RCC 7860 (cell line): ENCODE results near the gene TNC.
"Not testable (repeated sequence)": the region's sequence is repeated elsewhere in the genome, so short reads cannot be mapped to it uniquely, and the experiment has no call there.

Source experiments
- DNase-seq: peaks from one replicate; pipeline ENCODE4 v3.0.0-alpha.2; 2015; ENCODE audit warnings: low spot score
- FAIRE-seq: peaks from 2 replicates; lab custom pipeline; 2012; peaks lifted over from hg19 to GRCh38; lab: Jason Lieb, UNC

The TNC gene

DNA sequence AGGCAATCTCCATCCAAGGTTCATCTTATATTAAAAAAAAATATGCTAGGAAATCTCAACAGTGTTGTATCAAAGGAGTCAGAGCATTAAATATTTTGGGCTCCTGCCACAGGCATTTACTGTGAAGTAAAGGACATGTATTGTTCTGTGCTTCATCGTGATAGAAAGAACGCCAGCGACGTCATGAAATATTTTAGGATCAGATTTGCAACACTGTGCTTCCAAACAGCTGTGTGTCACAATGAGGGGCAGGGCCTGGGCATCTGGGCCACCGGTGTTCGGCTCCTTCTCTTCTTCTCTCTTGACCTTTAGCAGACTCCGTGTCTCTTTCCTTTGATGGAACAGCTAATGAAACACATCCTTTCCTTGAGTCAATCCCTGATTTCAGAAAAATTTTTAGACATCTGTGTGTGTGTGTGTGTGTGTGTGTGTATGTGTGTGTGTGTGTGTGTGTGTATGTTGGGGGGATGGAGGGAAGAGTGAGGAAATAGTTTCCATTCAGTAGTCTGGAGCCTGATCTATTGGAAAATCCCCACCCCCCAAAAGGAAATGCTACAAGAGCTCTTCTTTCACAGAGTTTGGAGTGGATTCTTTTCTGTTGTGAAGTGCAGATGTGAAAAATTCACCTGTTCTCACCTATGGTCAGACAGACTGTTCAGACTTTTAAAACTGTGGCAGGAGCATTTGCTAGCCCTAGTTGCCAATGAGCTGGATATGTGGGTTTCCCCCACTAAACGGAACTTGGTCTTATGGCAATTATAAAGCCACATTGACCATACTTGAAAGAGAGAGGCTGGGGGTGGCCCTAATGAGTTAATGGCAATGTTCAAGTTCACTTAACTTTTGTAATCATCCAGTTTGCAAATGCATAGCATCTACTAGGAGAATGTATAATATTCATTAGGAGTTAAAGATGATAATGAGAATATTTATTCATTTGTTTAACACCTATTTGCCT lies 18.1 kb upstream of the TNC start:
- DNase-seq (no peak), FAIRE-seq (no peak)

DNA sequence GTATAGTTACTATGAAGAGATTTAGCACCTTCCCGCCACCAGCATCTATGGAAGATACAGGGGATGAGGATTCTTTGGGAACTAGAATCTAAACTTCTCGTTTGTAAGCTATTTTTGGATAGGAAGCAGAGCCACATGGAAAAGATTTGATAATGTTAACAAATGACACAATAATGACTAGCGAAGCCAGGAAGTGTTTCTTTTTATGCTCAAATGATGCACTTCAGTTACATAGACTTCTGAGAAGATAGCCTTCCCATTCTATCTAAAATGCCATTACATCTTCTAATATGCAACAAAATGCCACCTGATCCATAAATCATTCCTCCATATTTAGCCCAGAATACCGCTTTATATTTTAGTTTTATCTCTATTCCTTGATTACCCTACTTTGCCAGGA lies 17.0 kb upstream of the TNC start:
- FAIRE-seq (no peak), DNase-seq (no peak)

DNA sequence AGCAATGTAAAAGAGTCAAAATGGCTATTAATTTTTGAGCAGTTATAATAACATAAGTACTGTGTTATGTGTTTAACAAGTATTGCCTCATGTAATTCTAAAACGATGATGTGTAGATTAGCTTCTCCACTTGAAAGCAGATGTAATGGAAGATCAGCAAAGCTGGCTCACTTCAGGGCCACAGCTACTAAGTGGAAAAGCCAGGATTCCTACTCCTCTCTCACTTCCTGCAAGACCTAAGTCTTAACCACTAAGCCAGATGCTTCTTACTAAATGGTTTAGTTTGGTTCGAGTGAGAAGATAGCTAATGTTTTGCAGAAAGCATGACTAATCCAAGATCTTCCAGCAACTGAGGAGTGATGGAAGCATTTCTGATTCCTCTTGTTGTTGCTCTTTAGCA lies 15.7 kb upstream of the TNC start:
- FAIRE-seq (peak; percentile 96), DNase-seq (peak; percentile 86)

- FAIRE-seq = no peak
- peak; percentile 73 for DNase-seq
These were observed 14.7 kb upstream of the TNC start for GRCh38 chr9:115132648-115133047.

GRCh38 chr9:115130176-115130575 lies 12.2 kb upstream of the TNC start:
- DNase-seq (no peak), FAIRE-seq (no peak)

- not testable (repeated sequence) for FAIRE-seq, DNase-seq
These were observed 10.8 kb upstream of the TNC start for GRCh38 chr9:115128726-115129125.

DNA sequence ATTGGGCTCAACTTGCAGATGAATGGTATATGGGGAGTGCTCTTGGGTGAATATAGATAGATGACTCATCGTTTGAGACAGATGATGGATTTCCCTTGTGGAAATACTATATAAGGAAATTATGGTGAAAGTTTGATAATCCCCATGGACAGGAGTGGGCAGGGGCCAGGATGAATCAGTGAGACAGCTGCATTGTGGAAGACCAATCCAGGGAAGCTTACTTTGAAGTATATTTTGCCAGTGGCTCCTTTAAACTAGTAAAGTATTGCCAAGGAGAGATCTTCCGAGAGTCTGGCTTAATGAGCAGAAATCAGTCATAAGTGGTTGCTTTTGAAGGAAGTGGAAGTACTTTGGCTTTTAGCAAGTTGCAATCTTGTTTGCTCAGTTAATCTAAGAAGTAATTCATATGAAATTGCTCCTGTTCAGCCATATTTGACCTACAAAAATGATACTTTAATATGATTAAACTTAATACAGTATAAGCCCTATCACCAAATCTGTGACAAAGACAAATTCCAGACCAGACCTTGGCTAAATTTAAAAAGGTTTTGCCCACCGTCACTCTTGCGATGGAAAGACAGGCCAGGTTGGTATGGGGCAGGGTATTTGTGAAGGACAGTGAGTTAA lies 9.3 kb upstream of the TNC start:
- peak; percentile 70 for DNase-seq
- no peak for FAIRE-seq

- FAIRE-seq (no peak), DNase-seq (peak; percentile 44)
These were observed 8.4 kb upstream of the TNC start for GRCh38 chr9:115126404-115126803.

- DNase-seq = no peak
- no peak for FAIRE-seq
These were observed 5.0 kb upstream of the TNC start for GRCh38 chr9:115122937-115123336.

DNA sequence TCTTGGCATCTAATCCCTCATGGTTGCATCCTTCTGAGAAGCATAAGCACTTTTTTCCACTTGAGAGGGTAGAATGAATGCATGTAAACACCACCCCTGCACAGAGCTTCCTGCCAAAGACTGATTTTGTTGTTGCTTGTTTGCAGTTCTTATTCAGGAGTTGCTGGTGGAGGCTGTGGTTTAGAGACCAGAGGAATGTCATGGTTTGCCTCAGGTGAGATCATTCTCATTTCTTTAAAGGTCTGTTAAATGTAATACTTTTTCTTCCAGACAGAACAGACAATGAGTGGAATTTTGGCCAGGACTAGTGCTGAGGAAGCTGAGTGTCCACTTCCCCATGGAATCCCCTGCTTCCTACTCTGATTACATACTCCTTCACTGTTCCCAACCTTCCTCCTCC lies 3.2 kb upstream of the TNC start:
- FAIRE-seq (peak; percentile 67), DNase-seq (peak; percentile 75)

GRCh38 chr9:115118879-115119218 lies 892 bp upstream of the TNC start:
- DNase-seq (peak; percentile 84), FAIRE-seq (peak; percentile 93)

DNA sequence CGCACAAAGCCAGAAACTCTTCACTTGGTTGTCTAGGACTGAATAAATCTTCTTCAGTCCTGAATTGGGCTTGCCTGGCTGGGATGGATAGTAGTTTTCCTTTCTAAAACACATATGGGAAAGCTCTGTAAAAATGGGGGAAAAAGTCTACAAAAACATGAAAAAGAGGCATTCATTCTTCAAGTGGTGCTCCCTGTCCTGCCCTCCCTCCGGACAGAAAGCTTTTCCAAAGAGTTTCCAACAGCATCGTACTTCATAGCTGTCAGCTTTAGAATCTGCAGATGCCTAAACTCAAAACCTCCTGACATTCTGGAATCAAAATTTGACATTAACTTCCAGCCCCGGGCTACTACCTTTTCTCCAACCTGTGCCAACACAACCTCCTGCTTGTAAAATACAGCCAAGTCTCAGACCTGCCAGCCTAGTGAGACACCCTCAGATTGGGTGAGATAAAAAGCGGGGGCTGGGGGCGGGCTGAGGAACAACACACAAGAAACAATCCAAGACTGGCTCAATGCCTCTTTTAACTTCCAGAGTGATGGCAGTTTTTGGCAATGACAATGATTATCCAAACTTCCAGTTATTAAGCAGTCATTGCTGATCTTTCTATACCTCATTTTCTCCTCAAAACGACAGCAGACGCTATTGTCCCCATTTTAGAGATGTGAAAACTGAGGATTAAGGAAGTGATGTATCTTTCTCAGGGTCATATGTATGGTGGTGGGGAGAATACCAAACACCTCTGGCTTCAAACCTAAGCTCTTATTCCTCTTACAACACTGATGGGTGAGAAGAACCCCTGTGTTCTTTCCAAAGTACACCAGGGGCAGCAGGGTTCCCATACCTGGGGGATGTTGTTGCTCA lies 1.3 kb downstream of the TNC start:
- no peak for DNase-seq
- FAIRE-seq = no peak

DNA sequence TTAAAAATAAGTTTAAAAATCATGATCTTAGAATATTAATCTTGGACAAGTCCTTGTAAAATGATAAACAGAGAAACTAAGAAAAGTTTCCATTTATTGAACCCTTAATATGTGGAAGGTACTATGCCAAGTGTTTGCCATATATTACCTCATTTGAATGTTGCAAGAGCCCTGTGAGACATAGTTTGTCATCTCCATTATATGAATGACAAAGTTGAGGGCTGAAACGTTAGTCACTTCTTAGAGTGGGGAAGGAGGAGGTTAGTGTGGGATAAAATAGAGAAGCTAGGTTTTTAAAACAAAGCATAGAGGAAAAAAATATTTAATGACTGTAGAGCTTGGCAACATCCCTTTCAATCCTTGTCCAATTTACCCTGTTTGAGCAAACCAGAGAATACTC lies 2.0 kb downstream of the TNC start:
- peak; percentile 97 for FAIRE-seq
- DNase-seq = peak; percentile 79

- DNase-seq (peak; percentile 53), FAIRE-seq (peak; percentile 35)
These were observed 2.7 kb downstream of the TNC start for GRCh38 chr9:115115117-115115880.

- DNase-seq = no peak
- no peak for FAIRE-seq
These were observed 3.4 kb downstream of the TNC start for GRCh38 chr9:115114546-115114945.

GRCh38 chr9:115114084-115114483 lies 3.9 kb downstream of the TNC start:
- DNase-seq = no peak
- no peak for FAIRE-seq

- FAIRE-seq (no peak), DNase-seq (no peak)
These were observed 6.1 kb downstream of the TNC start for GRCh38 chr9:115111874-115112273.

DNA sequence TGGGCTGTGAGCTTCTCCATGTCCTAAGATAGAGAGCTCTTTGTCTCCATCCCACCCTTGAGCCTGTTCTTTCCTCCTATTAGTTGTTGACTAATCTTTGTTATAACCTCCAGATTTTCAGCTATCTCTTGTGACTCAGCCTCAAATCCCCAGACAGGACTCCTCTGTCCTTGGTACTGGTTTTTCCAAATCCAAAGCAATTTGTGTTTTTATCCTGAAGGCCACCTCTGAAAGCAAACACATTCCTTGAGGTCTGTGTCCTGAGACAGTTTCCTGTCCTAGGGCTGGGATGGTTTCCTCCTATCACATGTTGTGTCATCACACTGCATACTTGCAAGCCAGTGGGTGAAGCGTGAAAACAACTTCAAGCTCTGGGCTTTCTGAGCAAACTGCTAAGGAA lies 8.5 kb downstream of the TNC start:
- DNase-seq (peak; percentile 91), FAIRE-seq (peak; percentile 86)

DNA sequence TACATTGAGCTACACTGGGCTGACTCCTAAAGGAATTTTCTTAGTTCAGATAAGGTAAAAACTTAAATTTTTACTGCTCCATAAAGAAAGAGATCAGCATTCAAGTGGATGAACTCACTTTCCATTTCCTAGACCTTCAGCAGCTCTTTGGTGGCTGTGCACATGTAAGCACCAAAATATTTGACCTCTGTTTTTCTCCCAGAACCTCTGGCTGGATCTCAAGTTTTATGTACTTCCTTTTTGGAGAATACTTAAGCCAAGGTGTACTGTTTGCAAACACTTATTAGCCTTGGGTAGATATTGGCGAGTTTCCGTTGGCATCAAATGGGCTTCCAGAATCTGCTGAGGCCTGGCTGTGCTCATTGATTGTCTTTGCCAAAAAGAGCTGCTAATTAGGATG lies 10.3 kb downstream of the TNC start:
- FAIRE-seq (no peak), DNase-seq (no peak)

DNA sequence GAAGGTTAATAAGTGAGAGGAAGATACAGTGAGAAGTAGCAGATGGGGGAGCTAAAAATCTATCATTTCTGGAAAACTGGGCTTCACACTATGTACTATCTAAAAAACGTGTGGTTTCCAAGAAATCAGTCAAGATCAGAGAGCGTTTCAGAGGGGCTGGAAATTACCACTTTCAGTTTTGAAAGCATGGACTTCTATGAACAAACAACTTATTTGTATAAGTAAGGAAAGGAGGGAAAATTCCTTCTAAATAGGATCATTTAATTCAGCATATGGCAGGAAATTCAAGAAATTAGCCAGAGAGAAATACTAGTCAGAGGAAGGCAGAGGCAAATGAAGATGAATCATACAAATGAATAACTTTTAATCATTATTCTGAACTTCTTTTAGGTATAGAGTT lies 11.3 kb downstream of the TNC start:
- DNase-seq = no peak
- no peak for FAIRE-seq

- no peak for DNase-seq
- FAIRE-seq = no peak
These were observed 12.0 kb downstream of the TNC start for GRCh38 chr9:115106001-115106400.
